GM18907 (cell line): ENCODE results near the gene PON1.

Source experiments
- ATAC-seq: cut with Tn5 transposase; IDR thresholded peaks from one replicate; pipeline ENCODE4 v1.9.1; 2021; ENCODE audit warnings: mild to moderate bottlenecking, moderate library complexity; ENCODE audit not compliant: unreplicated experiment

PON1 gene

DNA sequence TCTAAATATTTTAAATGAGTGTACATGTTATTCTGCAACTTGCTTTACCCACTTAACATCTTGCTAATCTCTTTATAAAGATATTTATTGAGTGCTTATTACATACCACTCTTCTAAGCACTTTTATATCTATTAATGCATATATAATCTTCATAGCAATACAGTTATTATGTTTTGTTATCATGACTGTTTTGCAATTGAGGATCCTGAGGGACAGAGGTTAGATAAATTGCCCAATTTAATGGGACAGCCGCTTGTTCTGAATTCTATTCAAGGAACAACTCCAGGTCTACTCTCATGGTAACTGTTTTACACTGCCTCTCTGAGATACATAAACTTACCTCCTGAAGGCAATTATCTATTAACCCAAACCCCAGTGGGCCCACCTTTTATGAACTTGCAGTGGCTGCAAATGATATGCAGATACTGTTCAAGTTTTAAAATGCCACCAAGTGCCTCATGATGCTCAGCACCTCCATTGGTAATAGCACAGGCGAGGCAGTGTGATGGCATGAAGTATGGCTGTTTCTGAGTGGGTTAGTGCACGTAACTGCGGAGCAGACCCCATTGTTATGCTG lies 60.5 kb downstream of the PON1 start:
- no peak for ATAC-seq

GRCh38 chr7:95262875-95263274 lies 61.5 kb downstream of the PON1 start:
- ATAC-seq = no peak

DNA sequence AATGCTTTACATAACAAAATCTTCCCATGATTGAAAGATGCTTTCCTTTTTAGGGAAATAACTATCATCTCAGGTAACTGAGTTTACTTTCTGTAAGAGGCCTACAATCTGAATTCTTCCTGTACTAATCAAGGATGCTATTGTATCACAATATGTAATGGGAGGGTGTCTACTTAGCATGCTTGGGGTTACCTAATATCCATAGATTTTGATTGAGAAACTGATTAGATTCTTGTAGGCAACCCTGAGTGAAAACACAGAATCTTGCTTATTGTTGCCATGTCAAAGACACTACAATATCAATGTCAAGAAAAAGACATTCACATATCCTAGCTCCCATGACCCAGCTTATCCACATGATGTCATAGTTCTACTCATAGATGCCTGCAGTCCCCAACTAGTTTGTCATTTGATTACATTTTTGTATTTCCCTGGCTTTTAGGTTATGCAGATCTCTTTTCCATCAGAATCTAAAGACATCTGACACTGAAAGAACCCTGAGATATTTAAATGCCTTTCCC lies 62.4 kb downstream of the PON1 start:
- ATAC-seq = no peak

- ATAC-seq = no peak
These were observed 68.6 kb downstream of the PON1 start for GRCh38 chr7:95255691-95256090.

- ATAC-seq = no peak
These were observed 70.3 kb downstream of the PON1 start for GRCh38 chr7:95253986-95254385.

GRCh38 chr7:95251966-95252365 lies 72.4 kb downstream of the PON1 start:
- no peak for ATAC-seq

GRCh38 chr7:95250571-95250970 lies 73.8 kb downstream of the PON1 start:
- no peak for ATAC-seq
